Peyer's patch (tissue), 4 donors: ENCODE results near the gene KCNMA1. TPM values are rescaled to one million over a fixed set of nuclear protein-coding genes. Genes with fewer than 3 reads are reported as not detected.

Experiments
- DNase-seq, 3 donors: peaks; one replicate each; pipeline ENCODE4 v3.0.0-alpha.2; 2017 to 2019
- H3K27ac ChIP-seq, 4 donors: fragments of 200-600 bp; sonication (generic); one replicate each; pipeline ENCODE4 v1.5.1; 2016 to 2019
- H3K27me3 ChIP-seq, 2 donors: fragments of 200-600 bp; sonication (generic); one replicate each; pipeline ENCODE4 v1.5.1; 2019
- H3K36me3 ChIP-seq, 3 donors: fragments of 200-600 bp; sonication (generic); one replicate each; pipeline ENCODE4 v1.5.1; 2016 to 2019
- H3K4me1 ChIP-seq, 4 donors: fragments of 200-600 bp; sonication (generic); one replicate each; pipeline ENCODE4 v1.5.1; 2016 to 2019
- H3K4me3 ChIP-seq, 4 donors: fragments of 200-600 bp; sonication (generic); 1 replicate in 3 of 4; 2 replicates in 1 of 4; pipeline ENCODE4 v1.5.1; 2016 to 2019; ENCODE audit warnings: mild to moderate bottlenecking in 1 of 4
- H3K9me3 ChIP-seq, 4 donors: fragments of 200-600 bp; sonication (generic); one replicate each; pipeline ENCODE4 v1.5.1; 2016 to 2019; ENCODE audit warnings: mild to moderate bottlenecking in 1 of 4
- POLR2A ChIP-seq, 2 donors: fragments of 450-650 bp; IDR thresholded peaks; one replicate each; pipeline ENCODE4 v1.5.1; 2017; ENCODE audit warnings: antibody characterized with exemption in 2 of 2, mild to moderate bottlenecking in 2 of 2, moderate library complexity in 2 of 2
- total RNA-seq, 4 donors: library from RNA; depleted of rRNA; stranded (reverse); fragments of >200 nt; gene quantifications; one replicate each; pipeline ENCODE4 v1.1.0, GENCODE V29; 2016
- TF ChIP-seq, protein P1 (sequence below), 6 experiments: fragments of 450-650 bp in 4 of 6; fragments of 200-600 bp in 2 of 6; sonication (generic) in 1 of 6; IDR thresholded peaks; one replicate each; pipeline ENCODE4 v1.5.1; 2017 to 2019; ENCODE audit warnings: antibody characterized with exemption in 6 of 6, mild to moderate bottlenecking in 3 of 6, moderate library complexity in 1 of 6

Gene KCNMA1
- total RNA-seq, 4 donors from 2014 or later: 17.8 to 29.1 (median 23.9) TPM

GRCh38 chr10:77560471-77560870 lies 77.1 kb downstream of the KCNMA1 start:
- H3K36me3 ChIP-seq: no peaks in the 10 kb centered on the region
- no peaks in the 10 kb centered on the region for H3K27me3 ChIP-seq
- no peak overlapping the region for H3K4me3 ChIP-seq
- DNase-seq: no peak
- TF ChIP-seq, protein P1, sequence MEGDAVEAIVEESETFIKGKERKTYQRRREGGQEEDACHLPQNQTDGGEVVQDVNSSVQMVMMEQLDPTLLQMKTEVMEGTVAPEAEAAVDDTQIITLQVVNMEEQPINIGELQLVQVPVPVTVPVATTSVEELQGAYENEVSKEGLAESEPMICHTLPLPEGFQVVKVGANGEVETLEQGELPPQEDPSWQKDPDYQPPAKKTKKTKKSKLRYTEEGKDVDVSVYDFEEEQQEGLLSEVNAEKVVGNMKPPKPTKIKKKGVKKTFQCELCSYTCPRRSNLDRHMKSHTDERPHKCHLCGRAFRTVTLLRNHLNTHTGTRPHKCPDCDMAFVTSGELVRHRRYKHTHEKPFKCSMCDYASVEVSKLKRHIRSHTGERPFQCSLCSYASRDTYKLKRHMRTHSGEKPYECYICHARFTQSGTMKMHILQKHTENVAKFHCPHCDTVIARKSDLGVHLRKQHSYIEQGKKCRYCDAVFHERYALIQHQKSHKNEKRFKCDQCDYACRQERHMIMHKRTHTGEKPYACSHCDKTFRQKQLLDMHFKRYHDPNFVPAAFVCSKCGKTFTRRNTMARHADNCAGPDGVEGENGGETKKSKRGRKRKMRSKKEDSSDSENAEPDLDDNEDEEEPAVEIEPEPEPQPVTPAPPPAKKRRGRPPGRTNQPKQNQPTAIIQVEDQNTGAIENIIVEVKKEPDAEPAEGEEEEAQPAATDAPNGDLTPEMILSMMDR (IDR thresholded peaks at IDR 0.05): no peak
- TF ChIP-seq POLR2A (IDR thresholded peaks at IDR 0.05): no peak
- peaks cover 0 to 37% (median 0%) of the 10 kb centered on the region in 4 donors for H3K4me1 ChIP-seq
- no peaks in the 10 kb centered on the region for H3K9me3 ChIP-seq
- no peak overlapping the region for H3K27ac ChIP-seq

- H3K4me3 ChIP-seq: no peak overlapping the region
- H3K27ac ChIP-seq: no peak overlapping the region
- TF ChIP-seq POLR2A (IDR thresholded peaks at IDR 0.05): no peak
- TF ChIP-seq, protein P1 (IDR thresholded peaks at IDR 0.05): no peak
- no peaks in the 10 kb centered on the region for H3K9me3 ChIP-seq
- H3K27me3 ChIP-seq: no peaks in the 10 kb centered on the region
- no peaks in the 10 kb centered on the region for H3K36me3 ChIP-seq
- no peak for DNase-seq
- H3K4me1 ChIP-seq: peaks cover 0 to 40% (median 0%) of the 10 kb centered on the region in 4 donors
These were observed 77.6 kb downstream of the KCNMA1 start for GRCh38 chr10:77560052-77560451.

DNA sequence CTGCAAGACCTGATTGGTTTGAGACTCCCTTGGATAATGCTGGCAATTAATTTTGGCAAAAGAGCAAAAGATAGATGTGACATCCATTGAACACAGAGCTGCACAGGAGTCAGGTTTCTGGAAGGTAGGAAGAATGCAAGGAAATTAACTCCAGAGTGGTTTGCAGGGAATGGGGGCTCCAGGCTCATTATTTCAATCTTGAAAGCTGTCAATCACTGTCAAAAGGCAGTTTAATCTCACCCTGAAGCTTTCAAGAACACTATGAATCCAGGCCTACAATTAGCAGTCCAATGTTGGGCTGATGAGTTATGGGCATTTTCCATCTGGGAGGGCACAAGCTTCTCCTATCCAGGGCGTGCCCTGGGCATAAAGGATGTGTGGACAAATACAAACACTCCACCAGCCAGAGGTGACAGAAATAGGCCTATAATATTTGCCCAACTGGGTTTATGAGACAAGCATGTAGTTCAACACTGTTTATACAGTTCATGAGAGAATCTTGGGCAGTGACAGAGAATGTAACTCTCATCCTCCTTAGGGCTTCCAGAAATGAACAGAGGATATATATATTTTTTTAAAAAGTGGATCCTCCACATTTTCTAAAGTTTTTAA lies 80.5 kb downstream of the KCNMA1 start:
- no peak for DNase-seq
- Histone ChIP-seq H3K4me1 (peaks cover 0 to 16% (median 0%) of the 10 kb centered on the region in 4 donors), H3K27me3 (no peaks in the 10 kb centered on the region), H3K4me3 (no peak overlapping the region), H3K27ac (no peak overlapping the region), H3K9me3 (no peaks in the 10 kb centered on the region), H3K36me3 (no peaks in the 10 kb centered on the region)
- TF ChIP-seq POLR2A (IDR thresholded peaks at IDR 0.05): no peak
- TF ChIP-seq, protein P1 (IDR thresholded peaks at IDR 0.05): no peak

DNA sequence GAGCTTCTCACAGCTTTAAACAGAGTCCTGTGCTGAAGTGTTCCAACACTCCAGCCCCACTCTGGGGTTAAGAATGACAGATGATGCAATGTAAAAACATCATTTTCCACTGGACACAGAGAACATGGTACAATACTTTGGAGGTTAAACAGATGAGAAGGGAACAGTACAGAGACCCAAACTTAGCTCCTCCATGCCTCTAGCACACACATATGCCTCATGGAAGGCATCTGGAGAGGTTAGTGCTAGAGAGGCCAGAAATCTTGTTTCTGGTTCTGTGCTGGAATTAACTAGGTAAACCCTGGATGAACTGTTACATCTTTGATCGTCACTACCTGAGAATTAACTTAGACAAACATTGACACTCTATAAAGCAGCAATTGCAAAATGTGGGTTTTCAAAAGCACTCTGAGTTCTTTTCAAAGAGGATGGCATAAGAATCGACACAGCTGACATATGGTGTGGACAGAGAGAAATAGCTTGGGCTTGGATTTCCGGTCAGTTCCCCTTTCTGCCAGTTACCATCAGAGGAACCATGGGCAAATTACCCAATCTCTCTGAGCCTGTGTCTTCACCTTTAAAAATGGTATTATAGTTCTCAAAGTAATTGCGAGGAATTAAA lies 81.9 kb downstream of the KCNMA1 start:
- no peaks in the 10 kb centered on the region for H3K9me3 ChIP-seq
- no peak for DNase-seq
- TF ChIP-seq, protein P1 (IDR thresholded peaks at IDR 0.05): no peak
- TF ChIP-seq POLR2A (IDR thresholded peaks at IDR 0.05): no peak
- H3K27me3 ChIP-seq: no peaks in the 10 kb centered on the region
- H3K4me3 ChIP-seq: no peak overlapping the region
- peaks cover 0 to 15% (median 0%) of the 10 kb centered on the region in 4 donors for H3K4me1 ChIP-seq
- H3K27ac ChIP-seq: peak overlapping the region in 3 of 4 donors; percentile 34 to 62 (median 46)
- H3K36me3 ChIP-seq: no peaks in the 10 kb centered on the region

- Histone ChIP-seq H3K4me1 (peaks cover 0 to 15% (median 0%) of the 10 kb centered on the region in 4 donors), H3K27ac (peak overlapping the region in 3 of 4 donors; percentile 3 to 62 (median 34)), H3K4me3 (no peak overlapping the region), H3K27me3 (no peaks in the 10 kb centered on the region), H3K9me3 (no peaks in the 10 kb centered on the region), H3K36me3 (no peaks in the 10 kb centered on the region)
- no peak for TF ChIP-seq POLR2A (IDR thresholded peaks at IDR 0.05)
- TF ChIP-seq, protein P1 (IDR thresholded peaks at IDR 0.05): no peak
- DNase-seq: no peak
These were observed 82.6 kb downstream of the KCNMA1 start for GRCh38 chr10:77554996-77555397.
